ENCODE results near the gene CALM3.

The CALM3 gene

GRCh38 chr19:46585539-46585938, 15.6 kb upstream of the CALM3 start:
- DNase-seq (ENCODE audit: low spot score): no peak
- no peak for TF ChIP-seq CTCF (IDR thresholded peaks at IDR 0.05; ENCODE audit: extremely low read depth, missing control alignments)

- no peak for DNase-seq (ENCODE audit: low spot score)
- TF ChIP-seq CTCF (IDR thresholded peaks at IDR 0.05; ENCODE audit: extremely low read depth, missing control alignments): no peak
These were observed 14.8 kb upstream of the CALM3 start for GRCh38 chr19:46586294-46586693.

DNA sequence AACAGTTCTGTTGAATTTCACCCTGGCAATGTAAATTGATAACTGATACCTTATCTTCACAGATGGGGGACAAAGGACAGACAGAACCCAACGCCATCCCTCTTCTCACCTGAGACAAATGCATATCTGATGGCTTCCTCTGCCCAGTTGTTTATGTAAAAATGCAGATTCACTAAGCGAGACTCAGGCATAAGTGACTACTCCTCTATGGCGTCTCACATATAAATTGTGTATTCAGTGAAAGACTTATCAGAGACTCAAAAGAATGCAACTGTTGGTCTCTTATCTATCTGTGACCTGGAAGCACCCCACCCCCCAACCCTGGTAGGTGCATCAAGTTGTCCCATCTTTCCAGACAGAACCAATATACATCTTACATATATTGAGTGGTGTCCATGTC, 13.3 kb upstream of the CALM3 start:
- no peak for DNase-seq (ENCODE audit: low spot score)
- no peak for TF ChIP-seq CTCF (IDR thresholded peaks at IDR 0.05; ENCODE audit: extremely low read depth, missing control alignments)

GRCh38 chr19:46591254-46591653, 9.9 kb upstream of the CALM3 start:
- DNase-seq (ENCODE audit: low spot score): no peak
- TF ChIP-seq CTCF (IDR thresholded peaks at IDR 0.05; ENCODE audit: extremely low read depth, missing control alignments): no peak

DNA sequence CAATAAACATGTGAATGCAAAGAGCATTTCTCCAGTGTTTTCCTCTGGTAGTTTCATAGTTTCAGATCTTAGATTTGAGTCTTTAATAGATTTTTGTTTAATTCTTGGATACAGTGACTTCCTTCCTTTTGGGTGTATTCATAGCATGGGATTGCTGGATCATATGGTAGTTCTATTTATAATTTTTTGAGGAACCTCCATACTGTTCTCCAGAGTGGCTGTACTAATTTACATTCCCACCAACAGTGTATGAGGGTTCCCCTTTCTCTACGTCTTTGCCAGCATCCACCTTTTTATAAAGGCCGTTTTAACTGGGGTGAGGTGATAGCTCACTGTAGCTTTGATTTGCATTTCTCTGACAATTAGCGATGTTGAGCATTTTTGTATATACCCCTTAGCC, 9.3 kb upstream of the CALM3 start:
- DNase-seq (ENCODE audit: low spot score): no peak
- TF ChIP-seq CTCF (IDR thresholded peaks at IDR 0.05; ENCODE audit: extremely low read depth, missing control alignments): no peak

DNA sequence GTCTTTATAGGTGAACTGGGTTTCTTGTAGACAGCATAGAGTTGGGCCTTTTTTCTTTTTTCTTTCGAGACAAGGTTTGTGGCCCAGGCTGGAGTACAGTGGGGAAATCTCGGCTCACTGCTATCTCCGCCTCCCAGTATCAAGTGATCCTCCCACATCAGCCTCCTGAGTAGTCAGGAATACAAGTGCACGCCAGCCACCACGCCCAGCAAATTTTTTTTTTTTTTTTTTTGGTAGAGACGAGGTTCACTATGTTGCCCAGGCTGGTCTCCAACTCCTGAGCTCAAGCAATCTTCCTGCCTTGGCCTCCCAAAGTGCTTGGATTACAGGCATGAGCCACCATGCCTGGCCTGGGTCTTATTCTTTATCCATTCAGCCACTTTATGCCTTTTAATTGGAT, 5.1 kb upstream of the CALM3 start:
- no peak for DNase-seq (ENCODE audit: low spot score)
- TF ChIP-seq CTCF (IDR thresholded peaks at IDR 0.05; ENCODE audit: extremely low read depth, missing control alignments): no peak

DNA sequence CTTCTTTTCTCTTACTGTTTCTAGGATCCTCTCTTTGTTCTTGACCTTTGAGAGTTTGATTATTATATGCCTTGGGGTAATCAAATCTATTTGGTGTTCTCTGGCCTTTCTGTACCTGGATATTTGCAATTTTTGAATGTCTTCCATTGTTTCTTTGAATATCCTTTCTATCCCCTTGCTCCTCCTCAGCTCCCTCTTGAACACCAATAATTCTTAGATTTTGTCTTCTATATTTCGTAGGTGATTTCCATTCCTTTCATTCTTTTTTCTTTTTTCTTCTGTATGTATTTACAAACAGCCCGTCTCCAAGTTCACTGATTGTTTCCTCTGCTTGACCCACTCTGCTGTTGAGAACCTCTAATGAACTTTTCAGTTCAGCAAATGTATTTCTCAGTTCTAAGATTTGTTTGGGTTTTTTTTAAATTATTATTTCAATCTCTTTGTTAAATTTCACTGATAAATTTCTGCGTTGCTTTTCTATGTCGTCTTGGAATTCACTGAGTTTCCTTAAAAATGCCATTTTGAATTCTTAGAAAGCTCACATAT, 2.7 kb upstream of the CALM3 start:
- TF ChIP-seq CTCF (IDR thresholded peaks at IDR 0.05; ENCODE audit: extremely low read depth, missing control alignments): no peak
- DNase-seq (ENCODE audit: low spot score): no peak

Measured in GM20000 (cell line).